HG03457 (cell line): ENCODE measurements around the gene MEGF6.

Source experiments
- ATAC-seq: cut with Tn5 transposase; IDR thresholded peaks from one replicate; pipeline ENCODE4 v1.9.1; 2021; ENCODE audit warnings: moderate number of reproducible peaks; ENCODE audit not compliant: unreplicated experiment

The MEGF6 gene

DNA sequence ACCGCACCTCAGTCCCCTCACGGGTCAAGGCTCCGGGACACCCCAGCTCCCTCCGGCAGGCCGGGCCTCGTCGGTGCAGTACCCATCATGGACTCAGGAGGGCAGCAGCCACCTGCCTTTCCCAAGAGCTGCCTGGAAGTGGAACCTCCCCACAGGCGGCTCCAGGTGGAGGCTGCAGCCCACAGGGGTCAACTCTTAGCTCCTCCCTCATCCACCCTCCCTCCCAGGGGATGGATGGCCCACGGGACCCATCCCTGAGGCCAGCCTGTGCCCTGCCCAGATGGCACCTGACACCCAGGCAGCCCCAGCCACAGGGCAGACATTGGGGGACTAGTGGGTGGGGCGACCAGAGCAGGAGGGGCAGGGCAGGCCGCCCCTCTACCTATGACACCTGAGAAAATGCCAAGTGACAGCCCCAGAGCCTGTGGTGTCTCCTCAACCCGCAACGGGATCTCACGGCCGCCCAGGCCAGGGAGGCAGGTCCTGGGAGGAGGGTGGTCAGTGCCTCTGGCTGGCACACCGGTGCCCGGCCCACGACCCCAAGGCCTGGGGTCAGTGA, 158.0 kb downstream of the MEGF6 start:
- no peak for ATAC-seq

DNA sequence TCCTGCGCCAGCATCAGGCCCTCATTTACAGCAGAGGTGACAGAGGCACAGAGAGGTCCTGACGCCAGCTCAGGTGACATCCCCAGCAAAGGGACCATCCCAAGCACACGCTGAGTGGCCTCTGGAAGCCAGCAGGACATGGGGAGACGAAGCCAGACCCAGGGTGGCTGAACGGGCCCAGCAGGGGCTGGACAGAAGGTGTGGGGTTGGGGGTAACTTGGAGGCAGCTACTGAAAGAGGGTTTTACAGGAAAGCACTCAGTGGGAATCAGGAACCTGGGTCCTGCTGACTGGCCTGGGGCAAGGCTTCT, 158.5 kb downstream of the MEGF6 start:
- no peak for ATAC-seq

DNA sequence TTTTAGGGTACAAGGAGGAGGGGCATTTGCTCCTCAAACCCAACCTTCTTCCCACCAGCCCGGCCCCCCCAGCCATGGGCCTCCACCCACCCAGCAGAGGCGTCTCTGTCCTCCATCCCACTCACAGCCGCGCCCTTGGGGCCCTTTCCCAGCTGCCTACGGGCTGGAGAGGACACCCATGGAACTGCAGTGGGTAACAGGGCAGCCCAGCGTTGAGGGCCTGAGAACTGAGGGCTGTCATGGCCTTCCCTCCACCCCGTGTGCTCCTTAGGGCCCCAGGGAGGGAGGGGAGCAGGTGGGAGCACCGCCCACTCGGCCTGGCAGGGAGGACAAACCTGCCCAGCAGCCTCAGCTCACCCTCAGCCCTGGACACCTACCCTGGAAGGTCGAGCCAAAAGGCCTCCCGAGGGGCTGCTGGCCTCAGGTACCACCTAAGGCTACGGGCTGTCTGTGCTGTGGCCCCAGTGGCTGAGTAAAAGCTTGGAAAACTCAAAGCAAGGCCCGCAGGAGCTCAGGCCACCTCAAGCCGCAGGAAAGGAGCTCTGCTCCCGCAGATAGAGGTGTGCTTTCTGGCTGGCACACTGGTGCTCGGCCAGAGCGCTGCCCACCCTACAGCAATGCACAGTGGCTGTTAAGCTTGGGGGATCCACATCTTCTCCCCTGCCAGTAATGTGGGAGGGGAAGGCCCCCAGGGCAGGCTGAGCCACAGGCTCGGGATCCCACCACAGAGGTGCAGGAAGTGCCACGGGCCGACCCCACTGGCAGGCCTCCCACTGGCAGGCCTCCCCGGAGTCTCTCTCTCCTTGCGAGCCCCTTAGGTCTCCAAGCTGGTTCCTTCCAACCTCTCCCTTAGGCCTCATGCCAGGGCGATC, 159.1 kb downstream of the MEGF6 start:
- no peak for ATAC-seq

DNA sequence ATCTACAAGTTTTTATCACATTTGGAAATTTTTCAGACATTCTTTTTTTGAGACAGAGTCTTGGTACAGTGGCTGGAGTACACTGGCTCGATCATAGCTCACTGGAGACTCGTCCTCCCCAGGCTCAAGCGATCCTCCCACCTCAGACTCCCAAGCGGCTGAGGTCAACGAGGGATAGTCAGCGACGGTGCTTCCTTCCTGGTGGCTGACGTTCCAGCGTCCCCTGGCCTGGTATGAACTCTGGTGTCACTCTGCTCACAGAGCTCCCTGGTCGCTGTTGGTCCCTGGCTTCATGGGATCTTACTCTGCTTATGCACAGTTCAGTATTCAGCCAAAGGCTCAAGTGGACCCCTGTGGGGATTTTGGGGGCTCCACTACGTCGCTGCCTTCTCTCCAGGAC, 160.3 kb downstream of the MEGF6 start:
- ATAC-seq, result no peak

DNA sequence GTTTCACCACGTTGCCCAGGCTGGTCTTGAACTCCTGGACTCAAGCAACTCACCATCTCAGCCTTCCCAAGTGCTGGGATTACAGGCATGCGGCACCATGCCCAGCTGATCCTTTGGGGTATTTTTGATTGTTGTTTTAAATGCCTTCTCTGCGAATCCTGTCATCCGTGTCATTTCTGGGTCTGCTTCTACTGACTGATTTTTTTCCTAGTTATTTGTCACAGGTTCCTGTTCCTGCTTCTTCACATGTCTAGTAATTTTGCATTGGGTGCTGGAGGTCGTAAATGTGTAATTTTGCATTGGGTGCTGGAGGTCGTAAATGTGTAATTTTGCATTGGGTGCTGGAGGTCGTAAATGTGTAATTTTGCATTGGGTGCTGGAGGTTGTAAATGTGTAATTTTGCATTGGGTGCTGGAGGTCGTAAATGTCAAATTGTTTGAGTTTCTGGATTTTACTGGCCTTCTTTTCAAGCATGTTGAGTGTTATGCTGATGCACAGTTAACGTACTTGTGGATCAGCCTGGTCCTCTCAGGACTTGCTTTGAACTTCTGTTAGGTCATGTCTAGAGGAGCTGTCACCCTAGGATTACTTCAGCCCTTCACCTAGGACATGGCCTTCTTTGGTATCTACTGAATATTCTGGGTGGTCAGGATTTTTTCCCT, 161.0 kb downstream of the MEGF6 start:
- no peak for ATAC-seq

DNA sequence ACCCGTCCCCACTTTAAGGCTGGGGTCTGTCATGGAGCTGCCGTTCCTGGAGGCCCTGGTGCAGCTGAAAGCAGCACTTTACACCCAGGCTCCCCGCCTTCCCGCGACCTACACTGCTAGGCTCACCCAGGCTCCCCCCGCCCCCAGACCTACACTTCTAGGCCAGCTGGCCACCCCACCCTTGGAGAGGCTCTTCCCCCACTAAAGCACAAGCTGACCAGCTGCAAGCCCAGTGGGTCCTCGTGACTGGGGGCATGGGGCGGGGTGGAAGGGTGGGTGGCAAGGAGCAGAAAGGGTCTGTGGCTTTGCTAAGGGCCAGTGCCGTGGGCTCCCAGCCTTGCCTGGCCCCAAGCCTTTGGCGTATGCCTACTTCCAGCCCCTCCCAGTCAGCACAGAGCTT, 166.6 kb downstream of the MEGF6 start:
- ATAC-seq, result no peak

DNA sequence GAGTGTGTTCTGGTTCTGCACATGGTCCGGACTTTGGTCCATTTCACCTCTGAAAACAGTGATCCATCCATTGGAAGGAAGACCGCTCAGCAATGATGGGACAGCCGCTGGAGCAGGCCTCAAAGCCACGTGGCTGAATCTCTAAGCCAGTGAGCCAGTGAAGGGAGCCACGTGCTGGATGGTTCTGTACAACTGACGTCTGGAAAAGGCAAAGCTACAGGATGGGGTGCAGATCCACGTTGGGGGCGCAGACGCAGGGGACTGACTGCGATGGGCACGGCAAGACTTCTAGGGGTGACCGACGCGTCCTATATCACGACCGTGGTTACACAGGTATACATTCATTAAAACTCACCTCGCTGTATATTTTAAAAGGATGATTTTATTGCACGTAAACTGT, 167.0 kb downstream of the MEGF6 start:
- ATAC-seq, result no peak

DNA sequence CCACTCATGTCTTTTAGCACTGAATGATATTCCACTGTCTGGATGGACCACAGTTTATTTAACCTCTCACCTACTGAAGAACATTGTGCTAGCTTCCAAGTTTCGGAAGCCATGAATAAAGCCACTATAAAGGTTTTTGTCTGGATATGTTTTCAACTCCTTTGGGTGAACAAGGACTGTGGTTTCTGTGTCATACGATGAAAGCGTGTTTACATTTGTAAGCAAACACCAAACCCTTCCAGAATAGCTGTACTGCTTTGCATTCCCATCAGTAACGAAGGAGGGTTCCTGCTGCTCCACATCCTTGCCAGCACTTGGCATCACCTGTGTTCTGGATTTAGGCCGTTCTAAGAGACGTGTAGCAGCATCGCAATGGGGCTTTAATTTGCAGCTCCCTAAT, 167.5 kb downstream of the MEGF6 start:
- ATAC-seq, result no peak

DNA sequence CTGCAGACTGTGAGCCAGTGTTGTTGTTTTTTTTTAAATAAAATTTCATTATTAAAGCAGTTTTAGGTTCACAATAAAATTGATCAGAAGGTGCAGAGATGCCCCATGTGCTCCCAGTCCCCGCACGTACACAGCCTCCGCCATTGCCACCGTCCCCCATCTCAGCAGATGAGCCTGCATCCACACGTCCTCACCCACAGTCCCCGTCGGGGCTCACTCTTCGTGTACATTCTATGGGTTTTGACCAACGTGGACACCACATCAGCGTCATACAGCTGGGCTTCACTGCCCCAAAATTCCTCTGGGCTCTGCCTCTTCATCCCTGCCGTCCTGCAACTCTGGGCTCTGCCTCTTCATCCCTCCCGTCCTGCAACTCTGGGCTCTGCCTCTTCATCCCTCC, 168.4 kb downstream of the MEGF6 start:
- ATAC-seq, result no peak

DNA sequence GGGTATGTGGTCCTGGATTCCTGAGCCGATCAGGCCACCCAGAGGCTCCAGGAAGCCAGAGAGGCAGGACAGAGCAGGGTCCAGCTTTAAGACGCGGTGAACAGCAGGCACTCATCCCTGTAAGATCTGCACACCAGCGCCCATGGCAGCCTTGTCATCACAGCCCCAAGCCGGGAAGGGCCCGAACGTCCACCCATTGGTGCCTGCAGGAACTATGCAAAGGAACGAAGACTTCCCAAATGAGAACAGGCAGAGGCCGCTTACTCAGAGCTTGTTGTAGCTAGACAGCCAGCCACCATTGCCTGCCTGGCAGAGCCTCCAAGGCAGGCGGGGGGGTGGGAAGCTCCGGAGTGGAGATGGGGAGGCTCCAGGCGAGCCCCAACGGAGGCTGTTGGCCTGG, 169.0 kb downstream of the MEGF6 start:
- no peak for ATAC-seq

DNA sequence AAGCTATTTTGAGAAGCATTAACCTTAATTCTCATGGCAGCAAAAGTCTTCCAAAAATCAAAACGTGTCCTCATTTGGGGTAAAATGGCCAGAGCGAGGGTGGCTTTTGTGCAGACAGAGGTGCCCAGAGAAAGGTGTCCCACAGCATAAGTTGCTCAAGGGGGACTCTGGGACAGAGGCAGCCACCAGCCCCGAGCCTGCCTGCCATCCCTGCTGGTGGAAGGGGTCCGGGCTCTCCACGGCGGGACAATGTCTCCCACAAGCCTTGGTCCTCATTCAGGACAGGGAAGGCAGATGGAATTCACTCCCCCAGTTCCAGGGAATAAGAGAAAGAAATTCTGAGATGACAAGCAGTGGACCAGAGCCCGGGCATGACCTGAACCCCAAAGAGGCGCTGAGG, 169.4 kb downstream of the MEGF6 start:
- ATAC-seq, result no peak

DNA sequence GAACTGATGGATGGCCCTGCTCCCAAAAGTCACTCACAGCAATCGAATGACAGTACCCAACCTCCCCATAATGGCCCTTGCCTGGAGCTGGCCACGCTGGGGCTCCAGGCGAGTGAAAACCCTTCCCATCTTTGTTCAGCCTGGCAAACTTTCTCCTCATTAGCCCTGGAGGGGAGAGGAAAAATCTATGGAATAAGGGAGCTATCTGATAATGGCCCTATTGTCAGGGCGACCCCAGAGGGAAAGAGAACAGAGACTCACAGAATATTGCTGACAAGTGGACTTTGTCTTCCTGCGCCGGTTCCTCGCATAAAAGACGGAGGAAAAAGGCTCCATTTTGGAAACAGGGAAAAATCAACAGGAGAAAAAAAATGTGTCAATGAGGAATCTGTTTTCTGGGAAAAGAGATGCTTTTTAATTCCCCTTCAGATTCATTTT, 169.9 kb downstream of the MEGF6 start:
- ATAC-seq, result no peak

DNA sequence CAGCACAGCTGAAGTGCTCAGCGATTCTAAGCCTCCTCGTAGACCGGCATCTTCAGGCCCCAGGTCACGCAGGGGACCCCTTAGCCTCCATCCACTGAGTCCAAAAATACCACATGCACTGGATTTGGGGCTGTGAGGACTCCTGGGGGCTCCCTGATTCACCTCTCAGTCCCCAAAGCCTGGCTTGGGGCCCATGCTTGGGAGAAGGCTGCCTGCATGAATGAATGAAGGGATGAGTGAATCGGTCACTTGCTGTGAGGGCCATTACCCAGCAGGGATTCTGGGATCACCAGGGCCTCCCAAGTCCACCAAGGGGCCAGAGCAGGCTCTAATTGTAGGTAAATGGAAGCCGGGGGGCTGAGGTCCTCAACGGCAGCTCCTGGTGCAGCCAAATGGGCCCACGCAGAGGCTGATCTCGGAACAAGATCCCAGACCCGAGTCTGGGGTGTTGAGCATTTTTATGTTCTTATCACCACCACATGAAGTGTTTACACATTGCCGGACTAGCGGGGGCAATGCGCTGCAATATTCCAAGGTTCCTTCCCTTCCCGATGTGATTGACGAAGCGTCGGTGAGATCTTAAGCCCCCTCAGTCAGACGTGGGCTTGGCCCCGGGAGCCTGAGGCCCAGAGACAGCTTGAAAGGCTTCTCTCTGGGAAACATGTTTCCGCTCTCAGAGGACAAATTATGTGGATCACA, 170.4 kb downstream of the MEGF6 start:
- no peak for ATAC-seq

DNA sequence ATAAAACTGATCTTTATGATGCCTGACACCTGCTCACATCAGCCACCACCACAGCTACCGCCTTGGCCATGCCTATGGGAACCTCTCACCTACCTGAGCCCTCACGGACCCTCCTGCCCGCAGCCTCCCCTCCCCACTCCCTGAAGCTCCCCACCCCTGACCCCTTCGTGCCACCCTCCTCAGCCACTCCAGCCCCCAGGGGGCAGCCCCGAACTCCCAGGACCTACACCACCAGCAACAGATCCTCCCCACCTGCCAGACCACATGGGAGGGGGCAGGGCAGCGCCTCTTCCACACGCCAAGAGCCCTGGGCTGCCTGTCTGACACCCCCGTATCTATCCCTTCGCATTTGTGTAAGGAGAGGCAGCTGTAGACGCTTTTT, 171.0 kb downstream of the MEGF6 start:
- ATAC-seq, result no peak
